Sigmoid colon (tissue), 4 donors: ENCODE results near the gene PARD3.

Experiments
- CTCF ChIP-seq, 4 experiments: fragments of 450-650 bp in 3 of 4; fragments of 200-600 bp in 1 of 4; IDR thresholded peaks; one replicate each; pipeline ENCODE4 v1.5.1; 2016 to 2019; ENCODE audit warnings: antibody characterized with exemption in 4 of 4, mild to moderate bottlenecking in 3 of 4, moderate library complexity in 2 of 4
- POLR2A ChIP-seq, 2 donors: fragments of 450-650 bp; IDR thresholded peaks; one replicate each; pipeline ENCODE4 v1.6.1; 2016; ENCODE audit warnings: antibody characterized with exemption in 2 of 2, mild to moderate bottlenecking in 2 of 2, moderate library complexity in 2 of 2
- POLR2AphosphoS5 ChIP-seq, 4 donors: sonication (generic); formaldehyde crosslinking; IDR thresholded peaks; one replicate each; pipeline ENCODE4 v1.6.1; 2017; ENCODE audit warnings: antibody characterized with exemption in 4 of 4

- TF ChIP-seq POLR2A (IDR thresholded peaks at IDR 0.05) (no peak), CTCF (IDR thresholded peaks at IDR 0.05) (no peak), POLR2AphosphoS5 (IDR thresholded peaks at IDR 0.05) (no peak)
These were observed 234.5 kb downstream of the PARD3 start for GRCh38 chr10:34580643-34581042.
